ENCODE results near the gene NUP188. TPM values are rescaled to one million over a fixed set of nuclear protein-coding genes. Genes with fewer than 3 reads are reported as not detected.

Gene NUP188, protein sequence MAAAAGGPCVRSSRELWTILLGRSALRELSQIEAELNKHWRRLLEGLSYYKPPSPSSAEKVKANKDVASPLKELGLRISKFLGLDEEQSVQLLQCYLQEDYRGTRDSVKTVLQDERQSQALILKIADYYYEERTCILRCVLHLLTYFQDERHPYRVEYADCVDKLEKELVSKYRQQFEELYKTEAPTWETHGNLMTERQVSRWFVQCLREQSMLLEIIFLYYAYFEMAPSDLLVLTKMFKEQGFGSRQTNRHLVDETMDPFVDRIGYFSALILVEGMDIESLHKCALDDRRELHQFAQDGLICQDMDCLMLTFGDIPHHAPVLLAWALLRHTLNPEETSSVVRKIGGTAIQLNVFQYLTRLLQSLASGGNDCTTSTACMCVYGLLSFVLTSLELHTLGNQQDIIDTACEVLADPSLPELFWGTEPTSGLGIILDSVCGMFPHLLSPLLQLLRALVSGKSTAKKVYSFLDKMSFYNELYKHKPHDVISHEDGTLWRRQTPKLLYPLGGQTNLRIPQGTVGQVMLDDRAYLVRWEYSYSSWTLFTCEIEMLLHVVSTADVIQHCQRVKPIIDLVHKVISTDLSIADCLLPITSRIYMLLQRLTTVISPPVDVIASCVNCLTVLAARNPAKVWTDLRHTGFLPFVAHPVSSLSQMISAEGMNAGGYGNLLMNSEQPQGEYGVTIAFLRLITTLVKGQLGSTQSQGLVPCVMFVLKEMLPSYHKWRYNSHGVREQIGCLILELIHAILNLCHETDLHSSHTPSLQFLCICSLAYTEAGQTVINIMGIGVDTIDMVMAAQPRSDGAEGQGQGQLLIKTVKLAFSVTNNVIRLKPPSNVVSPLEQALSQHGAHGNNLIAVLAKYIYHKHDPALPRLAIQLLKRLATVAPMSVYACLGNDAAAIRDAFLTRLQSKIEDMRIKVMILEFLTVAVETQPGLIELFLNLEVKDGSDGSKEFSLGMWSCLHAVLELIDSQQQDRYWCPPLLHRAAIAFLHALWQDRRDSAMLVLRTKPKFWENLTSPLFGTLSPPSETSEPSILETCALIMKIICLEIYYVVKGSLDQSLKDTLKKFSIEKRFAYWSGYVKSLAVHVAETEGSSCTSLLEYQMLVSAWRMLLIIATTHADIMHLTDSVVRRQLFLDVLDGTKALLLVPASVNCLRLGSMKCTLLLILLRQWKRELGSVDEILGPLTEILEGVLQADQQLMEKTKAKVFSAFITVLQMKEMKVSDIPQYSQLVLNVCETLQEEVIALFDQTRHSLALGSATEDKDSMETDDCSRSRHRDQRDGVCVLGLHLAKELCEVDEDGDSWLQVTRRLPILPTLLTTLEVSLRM (N-terminal part only)
- 67.6 and 77.6 TPM in 2 replicates for total RNA-seq (2014; rRNA removed; shearing (Covaris generic))

DNA sequence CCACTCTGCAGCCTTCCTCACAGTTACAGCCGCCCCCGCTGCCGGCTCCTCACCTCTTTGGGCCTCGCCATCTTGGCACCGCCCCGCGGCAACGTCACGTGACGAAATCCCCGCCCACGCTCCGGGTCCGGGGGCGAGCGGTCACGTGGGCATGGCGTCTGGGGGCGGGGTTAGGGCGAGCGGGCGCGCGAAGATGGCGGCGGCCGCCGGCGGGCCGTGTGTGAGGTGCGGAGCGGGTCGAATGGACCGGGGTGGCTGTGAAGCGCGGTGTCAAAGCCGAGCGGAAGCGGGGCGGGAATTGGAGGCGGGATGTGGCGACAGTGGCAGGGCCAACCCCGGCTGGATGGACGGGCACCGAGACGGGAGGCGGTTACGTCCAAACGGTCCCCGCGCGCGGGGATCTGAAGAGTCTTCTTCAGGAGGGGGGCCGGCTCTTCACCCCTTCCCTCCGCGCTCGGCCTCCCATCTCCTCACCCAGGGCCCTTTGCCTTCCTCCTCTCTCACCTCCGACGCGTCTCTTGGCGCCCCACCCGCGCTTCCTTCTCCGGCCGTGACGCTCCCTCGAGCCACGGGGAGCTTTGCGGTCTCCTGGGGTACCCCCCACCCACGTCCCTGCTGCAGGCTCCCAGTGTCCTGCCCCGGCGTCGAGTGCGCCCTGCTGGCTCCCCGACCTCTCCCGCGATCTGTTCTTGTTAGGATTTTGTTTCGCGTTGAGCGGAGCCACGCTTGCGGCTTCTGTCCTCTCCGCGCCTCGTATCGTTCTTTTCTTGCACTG lies at the start of gene NUP188, which contains the start of gene DOLK:
Gene NUP188, plus strand, starts transcription at position 173 of the 775 bp plus-strand sequence. Its CDS starts 21 bp downstream, at position 194.
Gene DOLK, minus strand, starts transcription at position 77 of the 775 bp plus-strand sequence. CDS start 300 bp downstream, outside the sequence.
- peak; percentile 90 for DNase-seq (ENCODE audit: low read depth)

DNA sequence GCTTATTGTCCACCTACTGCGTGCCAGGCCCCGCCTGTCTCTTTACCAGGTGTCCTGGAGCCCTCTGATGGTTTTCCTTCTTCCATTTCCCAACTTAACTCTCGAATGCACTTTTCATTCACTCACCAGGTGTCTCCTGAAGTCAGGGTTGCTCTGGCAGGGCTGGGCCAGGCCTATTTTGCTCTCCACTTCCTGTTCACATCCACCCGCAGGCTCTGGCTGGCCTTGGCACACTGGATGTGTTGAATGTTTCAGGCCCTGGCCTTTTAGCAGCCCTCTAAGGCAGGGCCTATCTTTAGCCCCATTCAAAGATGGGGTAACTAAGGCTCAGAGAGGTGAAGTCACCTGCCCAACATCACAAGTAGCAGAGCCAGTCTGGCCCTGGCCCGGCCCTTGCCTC lies 49.1 kb upstream of the NUP188 start:
- no peak for DNase-seq (ENCODE audit: low read depth)

DNA sequence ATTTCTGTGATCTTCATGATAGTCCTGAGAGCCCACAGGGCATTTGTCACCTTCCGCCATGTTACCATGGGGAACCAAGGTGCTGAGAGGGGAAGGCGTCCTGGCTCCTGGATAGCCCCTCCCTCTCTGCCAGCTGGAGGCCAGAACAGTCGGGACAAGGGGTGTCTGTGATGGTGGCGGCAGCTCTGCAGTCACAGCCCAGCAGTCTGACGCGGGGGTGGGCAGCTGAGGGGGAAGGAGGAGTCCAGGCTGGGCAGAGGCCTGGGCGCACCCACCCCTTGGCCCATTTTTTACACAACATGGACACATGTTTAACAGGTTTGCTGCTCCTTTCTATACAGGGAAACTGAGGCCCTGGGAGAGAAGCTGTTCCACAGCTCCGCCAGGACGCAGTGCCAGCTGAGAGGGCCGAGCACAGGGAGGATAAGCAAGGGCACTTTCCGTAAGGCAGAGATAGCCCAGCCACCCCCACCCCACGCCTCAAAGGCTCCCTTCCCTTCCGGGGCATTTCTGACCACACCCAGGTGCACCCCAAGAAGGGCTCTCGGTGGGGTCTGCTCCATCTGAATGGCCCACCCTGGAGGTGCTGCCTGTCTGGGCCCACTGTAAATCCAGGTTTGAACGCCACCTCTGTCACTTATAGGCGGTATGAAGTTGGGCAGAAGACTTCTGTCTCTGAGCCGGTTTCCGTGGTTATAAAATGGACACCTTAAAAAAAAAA lies 48.5 kb upstream of the NUP188 start:
- no peak for DNase-seq (ENCODE audit: low read depth)

DNA sequence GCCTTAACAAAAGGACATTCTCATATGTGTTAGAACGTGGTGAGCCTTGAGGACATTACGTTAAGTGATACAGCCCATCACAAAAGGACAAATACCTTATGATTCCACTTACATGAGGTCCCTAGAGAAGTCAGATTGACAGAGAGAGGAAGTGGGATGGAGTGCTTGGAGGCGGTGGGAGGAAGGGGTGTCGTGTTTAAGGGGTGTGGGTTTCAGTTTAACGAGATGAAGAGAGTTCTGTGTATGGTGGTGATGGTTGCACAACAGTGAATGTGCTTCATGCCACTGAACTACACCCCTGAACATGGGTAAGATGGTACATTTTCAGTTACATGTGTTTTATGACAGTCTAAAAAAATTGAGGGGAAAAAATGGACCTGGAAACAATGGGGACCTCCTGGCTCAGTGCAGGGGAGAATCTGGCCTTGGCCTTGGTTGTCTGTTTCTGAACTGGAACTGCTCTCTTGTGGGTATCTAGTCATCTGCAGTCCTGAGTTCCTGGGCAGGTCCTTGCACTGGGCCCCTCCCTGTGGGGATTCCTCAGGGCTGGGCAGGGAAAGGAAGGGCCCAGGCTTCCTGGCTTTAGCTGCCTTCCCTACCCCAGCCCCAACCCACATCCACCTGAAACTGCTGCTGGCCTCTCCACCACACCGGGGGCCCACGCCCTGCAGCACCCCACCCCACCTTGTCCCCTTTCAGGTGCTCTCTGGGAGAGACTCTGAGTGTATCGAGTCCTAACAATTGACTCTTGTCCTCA lies 47.8 kb upstream of the NUP188 start:
- peak; percentile 44 for DNase-seq (ENCODE audit: low read depth)

DNA sequence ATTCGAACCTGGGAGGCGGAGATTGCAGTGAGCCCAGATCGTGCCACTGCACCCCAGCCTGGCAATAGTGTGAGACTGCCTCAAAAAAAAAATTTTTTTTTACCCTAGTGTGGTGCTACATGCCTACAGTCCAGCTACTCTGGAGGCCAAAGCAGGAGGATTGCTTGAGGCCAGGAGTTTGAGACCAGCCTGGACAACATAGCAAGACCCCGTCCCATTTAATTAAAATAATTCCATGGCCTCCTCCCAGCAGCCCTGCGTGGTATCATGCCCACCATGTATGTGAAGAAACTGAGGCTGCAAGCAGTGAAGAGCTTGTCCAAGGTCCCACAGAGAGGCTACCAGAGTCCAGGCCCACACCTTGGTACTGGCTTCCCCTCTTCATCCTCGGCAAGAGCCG lies 46.1 kb upstream of the NUP188 start:
- DNase-seq (ENCODE audit: low read depth) = no peak

DNA sequence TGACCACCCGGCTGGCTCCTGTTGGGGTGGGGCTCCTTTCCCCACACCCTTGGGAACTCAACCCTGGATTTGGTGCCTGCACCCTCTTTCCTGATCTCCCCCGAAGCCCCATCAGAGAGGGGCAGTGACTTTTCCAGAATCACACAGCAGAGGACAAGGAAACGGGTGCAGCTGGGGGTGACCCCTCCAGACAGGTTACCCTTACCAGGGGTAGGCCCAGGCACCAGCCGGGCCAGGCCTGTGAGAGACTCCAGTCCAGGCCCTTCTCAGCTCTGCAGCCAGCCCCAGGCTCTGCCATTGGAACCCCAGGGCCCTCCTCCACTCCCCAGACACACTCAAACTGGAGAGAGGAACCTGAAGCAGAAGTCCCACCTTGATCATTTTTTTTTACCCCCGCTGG lies 45.7 kb upstream of the NUP188 start:
- no peak for DNase-seq (ENCODE audit: low read depth)

DNA sequence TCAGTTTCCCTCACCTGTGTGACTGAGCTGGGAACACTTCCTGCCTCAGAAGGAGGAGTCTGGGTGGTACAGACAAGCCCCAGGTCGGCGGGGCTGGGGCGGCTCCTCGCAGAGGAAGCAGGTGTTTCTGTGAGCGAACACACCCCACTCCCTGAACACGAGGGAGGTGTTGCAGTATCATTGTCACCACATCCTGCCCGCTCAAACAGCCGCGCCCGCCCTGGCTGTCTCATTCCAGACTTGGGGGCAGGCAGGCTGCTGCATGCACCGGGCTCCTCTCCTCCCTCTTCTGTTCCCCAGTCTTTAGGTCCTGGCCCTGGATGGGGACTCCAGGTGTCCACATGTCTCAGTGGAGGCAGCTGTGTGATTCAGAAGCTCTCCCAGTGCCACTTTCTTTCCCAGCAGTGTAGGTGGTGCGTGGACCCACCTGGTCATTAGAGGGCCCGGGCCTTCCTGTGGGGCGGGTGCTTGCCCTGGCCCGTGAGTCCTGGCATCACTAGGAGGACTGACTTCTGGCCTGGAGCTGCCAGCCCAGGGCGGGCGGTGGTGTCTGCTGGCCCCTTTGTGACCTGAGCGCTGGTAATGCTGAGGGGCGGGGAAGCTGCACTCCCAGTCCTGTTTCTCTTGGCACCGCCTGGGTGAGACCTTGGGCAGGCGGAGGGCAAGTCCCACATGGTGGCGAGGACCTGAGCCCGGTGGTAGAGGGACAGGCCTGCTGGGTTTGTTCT lies 45.0 kb upstream of the NUP188 start:
- peak; percentile 35 for DNase-seq (ENCODE audit: low read depth)

DNA sequence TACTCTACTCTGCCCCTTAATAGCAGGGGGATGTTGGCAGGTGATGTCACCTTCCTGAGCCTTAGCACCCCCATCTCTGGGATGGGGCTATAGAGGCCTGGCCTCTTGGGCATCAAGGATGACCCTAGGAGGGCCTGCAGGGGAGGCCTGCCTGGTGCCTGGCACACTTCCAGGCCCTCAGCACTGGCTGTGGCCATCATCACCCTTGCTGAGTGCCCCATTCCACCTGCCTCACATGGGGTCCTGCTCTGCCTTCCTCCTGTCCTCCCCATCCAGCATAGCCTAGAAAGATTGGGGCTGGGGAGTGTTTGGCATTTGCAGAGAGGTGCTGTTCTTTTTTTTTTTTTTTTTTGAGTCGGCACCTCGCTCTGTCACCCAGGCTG lies 44.4 kb upstream of the NUP188 start:
- no peak for DNase-seq (ENCODE audit: low read depth)

DNA sequence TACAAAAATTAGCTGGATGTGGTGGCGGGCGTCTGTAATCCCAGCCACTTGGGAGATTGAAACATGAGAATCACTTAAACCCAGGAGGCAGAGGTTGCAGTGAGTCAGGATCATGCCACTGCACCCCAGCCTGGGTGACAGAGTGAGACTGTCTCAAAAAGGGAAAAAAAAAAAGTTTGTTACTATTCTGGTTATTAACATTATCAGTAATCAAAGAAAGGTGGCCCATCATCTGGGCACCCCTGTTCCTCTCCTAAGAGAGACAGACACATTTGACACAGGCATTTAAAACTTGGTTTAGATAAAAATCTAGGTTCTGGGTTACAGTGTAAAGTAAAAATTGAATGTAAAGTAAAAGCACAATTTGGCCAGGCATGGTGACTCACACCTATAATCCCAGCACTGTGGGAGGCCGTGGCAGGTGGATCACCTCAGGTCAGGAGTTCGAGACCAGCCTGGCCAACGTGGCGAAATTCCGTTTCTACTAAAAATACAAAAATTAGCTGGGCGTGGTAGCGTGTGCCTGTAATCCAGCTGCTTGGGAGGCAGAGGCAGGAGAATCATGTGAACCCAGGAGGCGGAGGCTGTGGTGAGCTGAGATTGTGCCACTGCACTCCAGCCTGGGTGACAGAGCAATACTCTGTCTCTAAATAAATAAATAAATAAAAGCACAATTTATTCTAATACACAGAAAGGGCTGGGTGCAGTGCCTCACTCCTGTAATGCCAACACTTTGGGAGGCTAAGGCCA lies 43.5 kb upstream of the NUP188 start:
- DNase-seq (ENCODE audit: low read depth) = peak; percentile 81

DNA sequence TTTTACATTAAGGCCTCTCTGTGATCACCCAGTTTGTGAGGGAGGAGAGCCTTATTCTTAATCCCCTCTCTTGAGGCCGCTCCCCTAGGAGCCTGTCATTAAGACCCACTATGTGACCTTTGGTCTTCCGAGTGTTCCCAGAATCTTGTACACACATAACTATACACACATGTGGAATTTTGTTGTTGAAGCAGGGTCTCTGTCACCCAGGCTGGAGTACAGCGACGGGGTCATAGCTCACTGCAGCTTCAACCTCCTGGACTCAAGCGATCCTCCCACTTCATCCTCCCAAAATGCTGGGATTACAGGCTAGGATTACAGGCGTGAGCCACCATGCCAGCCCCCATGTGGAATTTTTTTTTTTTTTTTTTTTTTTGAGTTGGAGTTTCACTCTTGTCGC lies 41.5 kb upstream of the NUP188 start:
- DNase-seq (ENCODE audit: low read depth) = no peak

DNA sequence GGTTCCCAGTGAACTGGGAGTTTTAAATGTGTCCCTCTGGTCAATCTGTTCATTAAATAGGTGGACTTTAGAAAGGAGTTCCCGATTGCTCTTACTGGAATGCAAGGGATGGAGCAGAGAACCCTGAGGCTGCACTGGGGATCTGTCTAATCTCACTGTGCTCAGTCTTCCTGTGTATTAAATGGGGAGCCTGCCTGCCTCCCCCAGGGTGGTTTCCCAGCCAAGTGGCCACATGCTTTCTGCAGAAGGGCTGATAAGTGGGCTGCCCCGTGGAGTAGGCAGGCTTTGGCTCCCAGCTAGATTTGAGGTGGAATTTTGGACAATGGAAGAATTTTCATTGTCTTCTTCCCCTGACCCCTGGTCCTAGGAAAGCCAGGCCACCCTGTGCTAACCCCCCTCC lies 40.8 kb upstream of the NUP188 start:
- no peak for DNase-seq (ENCODE audit: low read depth)

DNA sequence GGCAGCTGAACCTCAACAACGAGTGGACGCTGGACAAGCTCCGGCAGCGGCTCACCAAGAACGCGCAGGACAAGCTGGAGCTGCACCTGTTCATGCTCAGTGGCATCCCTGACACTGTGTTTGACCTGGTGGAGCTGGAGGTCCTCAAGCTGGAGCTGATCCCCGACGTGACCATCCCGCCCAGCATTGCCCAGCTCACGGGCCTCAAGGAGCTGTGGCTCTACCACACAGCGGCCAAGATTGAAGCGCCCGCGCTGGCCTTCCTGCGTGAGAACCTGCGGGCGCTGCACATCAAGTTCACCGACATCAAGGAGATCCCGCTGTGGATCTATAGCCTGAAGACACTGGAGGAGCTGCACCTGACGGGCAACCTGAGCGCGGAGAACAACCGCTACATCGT lies 39.1 kb upstream of the NUP188 start:
- DNase-seq (ENCODE audit: low read depth) = no peak

DNA sequence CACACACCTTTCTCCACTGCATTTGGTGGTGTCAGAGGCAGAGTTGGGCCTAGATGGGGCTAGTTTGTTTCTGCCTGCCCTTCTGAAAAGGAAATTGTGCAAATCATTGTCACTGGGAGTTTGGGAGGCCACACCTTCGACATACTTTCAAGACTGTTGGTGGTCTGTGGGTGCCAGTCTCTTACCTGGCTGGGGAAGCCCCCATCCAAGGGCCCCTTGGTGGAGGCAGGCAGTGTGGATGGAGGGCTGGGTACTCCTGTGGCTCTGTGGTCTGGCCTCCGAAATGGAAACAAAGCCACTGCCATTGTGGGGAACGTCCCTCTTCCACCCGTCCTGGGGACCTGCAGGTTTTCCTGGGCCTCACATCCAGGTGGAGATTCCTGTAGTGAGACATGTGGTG lies 37.6 kb upstream of the NUP188 start:
- DNase-seq (ENCODE audit: low read depth) = no peak

DNA sequence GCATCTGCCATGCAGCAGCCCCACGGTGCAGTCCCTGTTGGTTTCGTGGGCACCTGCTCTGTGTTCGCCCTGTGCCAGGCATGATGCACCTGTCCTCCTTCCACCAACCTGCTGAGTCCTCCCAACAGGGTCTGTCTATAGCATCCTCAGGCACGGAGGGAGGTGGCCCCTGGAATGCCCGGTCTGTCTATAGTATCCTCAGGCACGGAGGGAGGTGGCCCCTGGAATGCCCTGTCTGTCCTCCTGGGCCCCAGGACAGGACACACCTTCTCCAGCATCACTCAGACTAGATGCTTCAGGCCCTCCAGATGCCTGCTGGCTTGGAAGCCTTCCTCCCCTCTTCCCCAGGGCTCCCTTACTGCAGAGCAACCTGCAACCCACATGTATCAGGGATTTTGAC lies 36.6 kb upstream of the NUP188 start:
- peak; percentile 30 for DNase-seq (ENCODE audit: low read depth)

DNA sequence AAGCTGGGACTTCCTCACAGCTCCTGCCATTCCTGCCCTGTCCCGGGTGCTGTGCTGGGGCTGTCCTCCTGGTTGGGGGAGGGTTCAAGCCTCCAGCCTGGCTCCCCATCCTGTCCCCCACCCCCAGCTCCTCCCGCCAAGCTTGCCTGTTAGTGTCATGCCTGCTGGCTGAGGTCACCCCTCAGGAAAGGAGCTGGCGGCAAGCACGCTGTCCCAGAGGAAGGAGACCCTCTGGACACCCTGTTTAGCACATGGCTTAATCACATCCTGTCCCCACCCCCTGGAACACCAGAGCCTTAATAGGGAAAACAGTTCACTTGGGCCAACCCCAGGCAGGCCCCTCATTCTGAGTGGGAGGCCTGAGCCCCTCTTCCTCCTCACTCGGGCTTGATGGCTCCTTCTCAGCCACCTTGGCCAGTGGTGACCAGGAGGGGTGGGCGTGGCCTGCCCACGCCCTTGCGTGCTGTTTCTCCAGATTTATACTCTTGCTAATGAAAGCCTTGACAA lies 35.9 kb upstream of the NUP188 start:
- peak; percentile 90 for DNase-seq (ENCODE audit: low read depth)

DNA sequence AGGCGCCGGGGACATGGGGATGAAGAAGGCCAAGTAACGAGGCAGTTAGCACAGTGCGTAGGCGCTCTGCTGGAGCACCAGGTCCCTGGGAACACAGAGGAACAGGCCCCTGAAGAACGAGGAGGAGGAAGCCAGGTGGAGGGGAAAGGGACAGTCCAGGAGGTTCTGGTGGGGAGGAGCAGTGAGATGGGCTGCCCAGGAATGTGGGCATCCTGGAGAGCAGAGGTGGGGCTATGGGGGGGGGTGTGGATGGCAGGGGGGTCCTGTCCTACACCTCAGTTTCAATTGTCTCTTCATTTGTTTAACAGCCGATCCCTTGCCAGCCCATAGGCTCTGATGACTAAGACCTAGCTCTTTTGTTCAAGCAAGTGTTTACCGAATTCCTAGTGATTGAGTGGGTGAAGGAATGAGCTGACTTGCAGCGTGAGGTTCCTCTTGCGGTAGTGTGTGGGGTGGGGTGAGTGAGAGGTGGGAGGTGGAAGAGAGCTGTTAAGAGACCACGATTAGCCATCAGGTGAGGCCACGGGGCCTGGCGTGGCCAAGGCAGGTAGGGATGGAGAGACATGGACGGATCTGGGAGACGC lies 35.1 kb upstream of the NUP188 start:
- DNase-seq (ENCODE audit: low read depth) = peak; percentile 96
